Astrocyte of the cerebellum (primary cell): ENCODE data around the gene ELOVL2.
"Not testable (repeated sequence)": the region's sequence is repeated elsewhere in the genome, so short reads cannot be mapped to it uniquely, and the experiment has no call there.

ENCODE experiments used
- DNase-seq: peaks from one replicate; pipeline ENCODE4 v3.0.0-alpha.2; 2011; ENCODE audit warnings: low read depth
- H3K4me3 ChIP-seq: 2 replicates; pipeline ENCODE4 v1.5.1; 2011; ENCODE audit warnings: mild to moderate bottlenecking, low read depth, low read length, moderate library complexity
- in situ Hi-C: cut with HindIII; loops from 2 replicates; pipeline ENCODE4 v1.10.0; 2017; ENCODE audit warnings: low sequenced_read_pairs
- TF ChIP-seq, protein P1 (sequence below): IDR thresholded peaks from 2 replicates; pipeline ENCODE4 v1.5.1; 2012; ENCODE audit warnings: low read length, low read depth, moderate library complexity, mild to moderate bottlenecking; ENCODE audit errors: missing control alignments

Gene ELOVL2

DNA sequence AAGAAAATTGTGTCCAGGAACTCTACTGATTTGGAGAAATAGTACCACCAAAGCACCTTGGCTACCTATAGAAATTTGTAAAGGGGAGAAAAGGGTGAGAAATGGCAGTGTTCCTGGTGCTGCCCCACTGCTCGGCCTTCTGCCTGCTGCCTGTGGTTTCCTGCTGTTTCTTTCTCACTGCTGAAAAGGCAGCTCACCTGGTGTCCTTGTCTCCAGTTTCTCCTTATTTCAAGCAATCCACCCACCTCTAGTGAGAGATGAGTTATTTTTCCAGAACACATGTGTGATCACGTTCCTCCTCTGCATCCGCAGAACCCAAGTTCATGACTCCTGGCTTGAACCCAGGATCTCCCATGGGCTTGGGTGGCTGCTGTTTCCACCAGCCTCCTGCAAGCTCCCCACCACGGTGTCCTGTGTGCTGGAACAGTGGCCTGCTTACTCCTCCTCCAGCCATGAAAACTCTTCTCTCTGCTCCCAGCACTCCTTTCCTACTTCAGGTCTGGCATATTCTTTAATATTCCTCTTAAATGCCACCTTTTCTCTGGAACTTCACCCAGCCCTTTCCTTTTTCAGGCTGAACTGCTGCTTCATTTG, 48.9 kb downstream of the ELOVL2 start:
- in situ Hi-C loops = no loop called here
- TF ChIP-seq, protein P1, sequence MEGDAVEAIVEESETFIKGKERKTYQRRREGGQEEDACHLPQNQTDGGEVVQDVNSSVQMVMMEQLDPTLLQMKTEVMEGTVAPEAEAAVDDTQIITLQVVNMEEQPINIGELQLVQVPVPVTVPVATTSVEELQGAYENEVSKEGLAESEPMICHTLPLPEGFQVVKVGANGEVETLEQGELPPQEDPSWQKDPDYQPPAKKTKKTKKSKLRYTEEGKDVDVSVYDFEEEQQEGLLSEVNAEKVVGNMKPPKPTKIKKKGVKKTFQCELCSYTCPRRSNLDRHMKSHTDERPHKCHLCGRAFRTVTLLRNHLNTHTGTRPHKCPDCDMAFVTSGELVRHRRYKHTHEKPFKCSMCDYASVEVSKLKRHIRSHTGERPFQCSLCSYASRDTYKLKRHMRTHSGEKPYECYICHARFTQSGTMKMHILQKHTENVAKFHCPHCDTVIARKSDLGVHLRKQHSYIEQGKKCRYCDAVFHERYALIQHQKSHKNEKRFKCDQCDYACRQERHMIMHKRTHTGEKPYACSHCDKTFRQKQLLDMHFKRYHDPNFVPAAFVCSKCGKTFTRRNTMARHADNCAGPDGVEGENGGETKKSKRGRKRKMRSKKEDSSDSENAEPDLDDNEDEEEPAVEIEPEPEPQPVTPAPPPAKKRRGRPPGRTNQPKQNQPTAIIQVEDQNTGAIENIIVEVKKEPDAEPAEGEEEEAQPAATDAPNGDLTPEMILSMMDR = no peak
- H3K4me3 ChIP-seq = no peak overlapping the region

GRCh38 chr6:10993896-10994295, 50.2 kb downstream of the ELOVL2 start:
- in situ Hi-C loops = no loop called here
- DNase-seq = no peak
- TF ChIP-seq, protein P1 = no peak
- H3K4me3 ChIP-seq = no peak overlapping the region

More for the DNA sequence above, 48.9 kb downstream of the ELOVL2 start:
- DNase-seq = no peak

DNA sequence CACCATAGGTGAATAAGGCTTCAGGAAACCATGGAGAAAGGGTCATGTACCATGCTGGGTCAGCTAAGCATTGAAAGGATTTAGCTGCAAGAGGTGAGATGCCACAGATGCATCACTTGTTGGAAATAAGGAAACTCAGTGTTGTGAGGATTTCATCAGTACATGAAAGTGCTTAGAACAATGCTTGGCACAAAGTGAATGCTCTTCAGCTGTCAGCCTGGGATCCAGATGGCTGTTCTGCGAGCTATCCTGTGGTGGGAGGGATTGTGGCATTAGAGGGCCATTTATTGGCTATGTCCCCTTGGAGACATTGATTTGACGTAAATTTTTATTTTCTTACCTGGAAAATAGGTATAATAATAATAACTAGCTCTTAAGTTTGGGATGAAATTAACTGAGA, 53.0 kb downstream of the ELOVL2 start:
- in situ Hi-C loops = no loop called here
- TF ChIP-seq, protein P1 = no peak
- H3K4me3 ChIP-seq = no peak overlapping the region
- no peak for DNase-seq

DNA sequence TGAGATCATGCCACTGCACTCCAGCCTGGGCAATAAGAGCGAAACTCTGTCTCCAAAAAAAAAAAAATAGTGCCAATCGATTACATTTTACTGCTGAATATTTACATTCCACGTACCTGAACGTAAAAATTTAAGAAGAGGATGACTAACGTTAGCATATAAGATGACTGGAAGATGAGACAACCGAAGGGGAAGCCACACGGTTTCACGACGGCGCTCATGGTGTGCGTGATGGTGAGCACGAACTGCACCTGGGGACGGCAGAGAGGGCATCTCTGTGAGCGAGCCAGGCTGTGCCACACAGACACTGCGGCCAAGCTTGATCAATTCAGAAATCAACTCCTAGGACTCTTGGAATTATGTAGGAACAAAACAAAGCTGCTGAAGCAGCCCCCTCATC, 54.5 kb downstream of the ELOVL2 start:
- no peak overlapping the region for H3K4me3 ChIP-seq
- in situ Hi-C loops = no loop called here
- DNase-seq = no peak
- TF ChIP-seq, protein P1 = no peak

DNA sequence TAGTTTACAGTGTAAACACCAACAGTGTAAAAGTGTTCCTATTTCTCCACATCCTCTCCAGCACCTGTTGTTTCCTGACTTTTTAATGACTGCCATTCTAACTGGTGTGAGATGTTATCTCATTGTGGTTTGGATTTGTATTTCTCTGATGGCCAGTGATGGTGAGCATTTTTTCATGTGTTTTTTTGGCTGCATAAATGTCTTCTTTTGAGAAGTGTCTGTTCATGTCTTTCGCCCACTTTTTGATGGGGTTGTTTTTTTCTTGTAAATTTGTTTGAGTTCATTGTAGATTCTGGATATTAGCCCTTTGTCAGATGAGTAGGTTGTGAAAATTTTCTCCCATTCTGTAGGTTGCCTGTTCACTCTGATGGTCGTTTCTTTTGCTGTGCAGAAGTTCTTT, 59.1 kb downstream of the ELOVL2 start:
- H3K4me3 ChIP-seq, in situ Hi-C loops, DNase-seq: not testable (repeated sequence)

- H3K4me3 ChIP-seq = no peak overlapping the region
- DNase-seq = no peak
- in situ Hi-C loops = no loop called here
- TF ChIP-seq, protein P1 = no peak
These were observed 62.7 kb downstream of the ELOVL2 start for GRCh38 chr6:10981409-10981808.

DNA sequence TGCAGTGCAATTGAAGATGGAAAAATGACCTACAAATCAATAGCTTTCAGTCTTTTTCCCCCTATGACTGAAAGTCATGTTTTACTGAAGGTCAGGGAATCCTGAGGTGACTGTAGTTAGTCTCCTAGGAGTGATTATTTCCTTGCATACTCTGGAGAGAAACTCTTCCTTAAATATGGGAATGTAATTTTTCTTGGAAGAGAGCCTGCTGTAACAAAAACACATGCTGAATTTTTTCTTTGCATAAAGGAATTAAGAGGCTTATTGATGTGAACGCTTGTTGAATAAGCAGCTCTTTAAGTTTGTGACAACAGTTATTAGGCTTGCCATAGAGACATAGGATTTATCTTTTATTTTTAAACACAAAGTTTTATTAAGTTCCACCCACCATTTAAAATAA, 64.5 kb downstream of the ELOVL2 start:
- TF ChIP-seq, protein P1 = no peak
- in situ Hi-C loops = no loop called here
- DNase-seq = no peak
- H3K4me3 ChIP-seq = no peak overlapping the region
